Activated T-helper 9 cell treated with anti-CD3 and anti-CD28 coated beads, Interleukin-2, amount 50 U/mL, for 16 hours (primary cell): ENCODE measurements around the gene LASP1NB.
"Not testable (repeated sequence)": the region's sequence is repeated elsewhere in the genome, so short reads cannot be mapped to it uniquely, and the experiment has no call there.

ENCODE experiments used
- DNase-seq: peaks from one replicate; pipeline ENCODE4 v3.0.0-alpha.2; 2020; ENCODE audit warnings: low read depth

The LASP1NB gene

GRCh38 chr17:38897176-38897575 lies 28.2 kb upstream of the LASP1NB start:
- no peak for DNase-seq

- DNase-seq: no peak
Measured at GRCh38 chr17:38897671-38898290, 27.6 kb upstream of the LASP1NB start.

- no peak for DNase-seq
Measured at GRCh38 chr17:38898291-38898679, 27.1 kb upstream of the LASP1NB start.

GRCh38 chr17:38898812-38899348 lies 26.5 kb upstream of the LASP1NB start:
- peak; percentile 75 for DNase-seq

GRCh38 chr17:38899421-38899820 lies 26.0 kb upstream of the LASP1NB start:
- no peak for DNase-seq

GRCh38 chr17:38900978-38901656 lies 24.3 kb upstream of the LASP1NB start:
- no peak for DNase-seq

- DNase-seq: no peak
Measured at GRCh38 chr17:38903404-38903803, 22.0 kb upstream of the LASP1NB start.

- DNase-seq: no peak
Measured at GRCh38 chr17:38904892-38905291, 20.5 kb upstream of the LASP1NB start.

GRCh38 chr17:38905375-38905774 lies 20.0 kb upstream of the LASP1NB start:
- DNase-seq: no peak

GRCh38 chr17:38906460-38907228 lies 18.8 kb upstream of the LASP1NB start:
- no peak for DNase-seq

- DNase-seq: no peak
Measured at GRCh38 chr17:38907930-38908675, 17.3 kb upstream of the LASP1NB start.

GRCh38 chr17:38908676-38909181 lies 16.7 kb upstream of the LASP1NB start:
- DNase-seq: no peak

GRCh38 chr17:38910325-38910724 lies 15.1 kb upstream of the LASP1NB start:
- DNase-seq: no peak

- no peak for DNase-seq
Measured at GRCh38 chr17:38911081-38911730, 14.2 kb upstream of the LASP1NB start.

GRCh38 chr17:38911731-38912081 lies 13.7 kb upstream of the LASP1NB start:
- not testable (repeated sequence) for DNase-seq

- DNase-seq: no peak
Measured at GRCh38 chr17:38912221-38912813, 13.1 kb upstream of the LASP1NB start.

- DNase-seq: no peak
Measured at GRCh38 chr17:38914741-38915638, 10.4 kb upstream of the LASP1NB start.

GRCh38 chr17:38915639-38915995 lies 9.8 kb upstream of the LASP1NB start:
- DNase-seq: no peak

- DNase-seq: no peak
Measured at GRCh38 chr17:38916771-38917170, 8.6 kb upstream of the LASP1NB start.

- DNase-seq: no peak
Measured at GRCh38 chr17:38917259-38917658, 8.2 kb upstream of the LASP1NB start.
